K562 (cell line): ENCODE results near the gene SDK1. TPM values are rescaled to one million over a fixed set of nuclear protein-coding genes. Genes with fewer than 3 reads are reported as not detected.

Source experiments
- ATAC-seq: fragments of 200-7000 bp; cut with Tn5 transposase; 3 replicates; pipeline ENCODE4 v1.9.1; 2020; ENCODE audit warnings: moderate library complexity
- BruUV-seq: library from RNA; stranded (reverse); fragments of 400-500 nt; replicated peaks from 2 replicates; lab custom pipeline; 2021; lab: Mats Ljungman, UMichigan
- CTCF ChIA-PET: fragments of 300-600 bp; formaldehyde crosslinking; extraction: SDS; loops from one replicate; lab custom pipeline; 2021; ENCODE audit warnings: low intra/inter-chr PET ratio; lab: Yijun Ruan, JAX
- POLR2A ChIA-PET: fragments of 300-600, 350-650 bp; sonication (Branson Sonifier 250); formaldehyde crosslinking; extraction: SDS; loops from one replicate; lab custom pipeline; 2021; ENCODE audit warnings: antibody characterized with exemption, inconsistent platforms; lab: Yijun Ruan, JAX
- DNase-seq, 4 experiments: peaks; one replicate each; pipeline versions ENCODE4 v3.0.0 to v3.0.0-alpha.2; 2011 to 2018; ENCODE audit warnings: low spot score in 3 of 4, mixed read lengths in 3 of 4; ENCODE audit errors: extremely low read depth in 1 of 4
- FAIRE-seq: peaks from 2 replicates; lab custom pipeline; 2011; peaks lifted over from hg19 to GRCh38; lab: Jason Lieb, UNC
- H2AFZ ChIP-seq: 2 replicates; pipeline ENCODE4 v1.6.0; 2011; ENCODE audit warnings: low read depth, low read length, control low read depth, inconsistent platforms
- H3K27ac ChIP-seq: fragments of 200-600 bp; 3 replicates; pipeline ENCODE4 v1.8.0; 2011; ENCODE audit warnings: low read depth, mild to moderate bottlenecking, control low read depth, inconsistent platforms, low read length, moderate library complexity, mixed read lengths; ENCODE audit errors: extremely low read depth
- H3K27me3 ChIP-seq, 2 experiments: fragments of 300-600 bp in 1 of 2; 2 replicates in 1 of 2; 3 replicates in 1 of 2; pipeline versions ENCODE4 v1.6.0 to v1.8.0; 2011; ENCODE audit warnings: inconsistent platforms in 2 of 2, low read length in 2 of 2, mild to moderate bottlenecking in 1 of 2, mixed read lengths in 1 of 2, moderate library complexity in 1 of 2; ENCODE audit not compliant: control insufficient read depth in 2 of 2, insufficient read depth in 2 of 2
- H3K36me3 ChIP-seq: fragments of 300-600 bp; 3 replicates; pipeline ENCODE4 v1.8.0; 2011; ENCODE audit warnings: mild to moderate bottlenecking, low read length, inconsistent platforms; ENCODE audit not compliant: control insufficient read depth, insufficient read depth
- H3K4me1 ChIP-seq, 2 experiments: fragments of 200-600 bp in 1 of 2; replicated peaks in 1 of 2; 2 replicates in 1 of 2; 3 replicates in 1 of 2; pipeline versions ENCODE4 v1.5.1 to v1.8.0; 2011; ENCODE audit warnings: inconsistent platforms in 2 of 2, low read length in 2 of 2, mild to moderate bottlenecking in 1 of 2, mixed read lengths in 1 of 2, moderate library complexity in 1 of 2; ENCODE audit not compliant: control insufficient read depth in 2 of 2, insufficient read depth in 2 of 2
- H3K4me2 ChIP-seq: 2 replicates; pipeline ENCODE4 v1.6.1; 2011; ENCODE audit warnings: low read length, control low read depth, inconsistent platforms, mixed read lengths; ENCODE audit not compliant: insufficient read depth
- H3K4me3 ChIP-seq: fragments of 200-600 bp; sonication (generic), shearing (Covaris generic); 2 replicates; pipeline ENCODE4 v1.5.1; 2016; ENCODE audit warnings: control low read depth, inconsistent platforms
- H3K79me2 ChIP-seq: fragments of 200-600 bp; 3 replicates; pipeline ENCODE4 v1.8.0; 2011; ENCODE audit warnings: low read length, inconsistent platforms; ENCODE audit not compliant: control insufficient read depth, insufficient read depth
- H3K9ac ChIP-seq, 2 experiments: 2 replicates each; pipeline versions ENCODE4 v1.6.0 to v1.6.1; 2011; ENCODE audit warnings: low read depth in 2 of 2, low read length in 2 of 2, control low read depth in 1 of 2, inconsistent platforms in 1 of 2, mild to moderate bottlenecking in 1 of 2, mixed read lengths in 1 of 2; ENCODE audit not compliant: insufficient read depth in 1 of 2
- H3K9me1 ChIP-seq: one replicate; pipeline ENCODE4 v1.6.0; 2011; ENCODE audit warnings: inconsistent platforms, mild to moderate bottlenecking, low read length, moderate library complexity; ENCODE audit not compliant: control insufficient read depth, insufficient read depth
- H3K9me3 ChIP-seq: replicated peaks from 2 replicates; pipeline ENCODE4 v1.5.1; 2011; ENCODE audit warnings: low read depth, low read length, inconsistent platforms; ENCODE audit not compliant: control insufficient read depth, insufficient read depth
- H4K20me1 ChIP-seq: replicated peaks from 2 replicates; pipeline ENCODE4 v1.6.1; 2011; ENCODE audit warnings: low read length, inconsistent platforms, mixed read lengths; ENCODE audit not compliant: control insufficient read depth, insufficient read depth
- ARID1B ChIP-seq: fragments of 450-650 bp; IDR thresholded peaks from 2 replicates; pipeline ENCODE4 v1.6.1; 2016; ENCODE audit warnings: antibody characterized with exemption, mild to moderate bottlenecking, inconsistent platforms
- CHCHD3 ChIP-seq: fragments of 250-450 bp; sonication (Bioruptor Pico); IDR thresholded peaks from 2 replicates; pipeline ENCODE4 v2.1.2; 2022; ENCODE audit warnings: mild to moderate bottlenecking
- EGR1 ChIP-seq: fragments of 450-650 bp; conservative IDR thresholded peaks from 2 replicates; pipeline ENCODE4 v1.6.1; 2017; ENCODE audit warnings: mild to moderate bottlenecking
- KDM2B ChIP-seq: fragments of 250-450 bp; sonication (Bioruptor Pico); IDR thresholded peaks from 2 replicates; pipeline ENCODE4 v1.8.0; 2021; ENCODE audit warnings: mild to moderate bottlenecking, moderate library complexity
- MAFK ChIP-seq: IDR thresholded peaks from 2 replicates; pipeline ENCODE4 v1.6.1; 2011; ENCODE audit warnings: low read length, improper control_type of control experiment
- MECOM ChIP-seq: fragments of 250-450 bp; sonication (Bioruptor Pico); IDR thresholded peaks from 2 replicates; pipeline ENCODE4 v1.8.0; 2022; ENCODE audit warnings: inconsistent platforms
- MNT ChIP-seq, 2 experiments: fragments of 450-650 bp; conservative IDR thresholded peaks; 2 replicates each; pipeline ENCODE4 v1.6.1; 2017; ENCODE audit warnings: mild to moderate bottlenecking in 2 of 2, moderate library complexity in 2 of 2
- OTX1 ChIP-seq: fragments of 450-650 bp; formaldehyde crosslinking; IDR thresholded peaks from 2 replicates; pipeline ENCODE4 v1.4.0; 2022; ENCODE audit warnings: mild to moderate bottlenecking
- PPARD ChIP-seq: fragments of 250-450 bp; sonication (Bioruptor Pico); IDR thresholded peaks from 2 replicates; pipeline ENCODE4 v1.8.0; 2022; ENCODE audit warnings: inconsistent platforms, mild to moderate bottlenecking, moderate library complexity
- SOX6 ChIP-seq: fragments of 450-650 bp; IDR thresholded peaks from 2 replicates; pipeline ENCODE4 v1.6.1; 2014; ENCODE audit warnings: mild to moderate bottlenecking
- SUPT5H ChIP-seq: fragments of 450-650 bp; IDR thresholded peaks from 2 replicates; pipeline ENCODE4 v1.6.1; 2016
- TCF3 ChIP-seq: sonication (generic); formaldehyde crosslinking; IDR thresholded peaks from 2 replicates; pipeline ENCODE4 v1.4.0; 2020; ENCODE audit warnings: mild to moderate bottlenecking, missing genetic modification reagents
- ZBTB9 ChIP-seq: fragments of 450-650 bp; formaldehyde crosslinking; IDR thresholded peaks from 2 replicates; pipeline ENCODE4 v1.4.0; 2020; ENCODE audit warnings: mild to moderate bottlenecking, moderate library complexity
- ZNF316 ChIP-seq: fragments of 450-650 bp; IDR thresholded peaks from 2 replicates; pipeline ENCODE4 v1.6.1; 2016
- WGBS: fragments of 100-300 bp; shearing (Covaris generic); methylation state at CpG from one replicate; pipeline ENCODE4 v1.1.6; 2016; ENCODE audit warnings: low coverage, mixed read lengths; ENCODE audit not compliant: insufficient coverage; ENCODE audit errors: missing lambda C conversion rate; 5-methylcytosine and 5-hydroxymethylcytosine counted together
- in situ Hi-C: fragments of 300-500 bp; cut with MboI; formaldehyde crosslinking; loops from 4 replicates; pipeline ENCODE4 v1.15.0; 2018; ENCODE audit warnings: inconsistent platforms, mixed read lengths
- intact Hi-C: fragments of 100-400 bp; cut with micrococcal nuclease; formaldehyde crosslinking; loops from 2 replicates; pipeline ENCODE4 v1.14.2; 2022
- polyA plus RNA-seq, 8 experiments: library from polyadenylated mRNA; depleted of rRNA in 4 of 8; stranded (reverse) in 5 of 8; unstranded in 3 of 8; fragments of >200 nt; fragmentation: Nextera tagmentation in 2 of 8; fragmentation: Illumina TruSeq in 1 of 8; extraction: Ambion mirVana in 2 of 8; extraction: Trizol in 1 of 8; gene quantifications; 2 replicates each; pipeline versions ENCODE4 v1.2.1 to v1.2.3, GENCODE V29; 2011 to 2014; ENCODE audit warnings: inconsistent platforms in 1 of 8, missing spikeins in 1 of 8
- total RNA-seq, 7 experiments: library from RNA; depleted of rRNA in 6 of 7; stranded (reverse); fragments of >200 nt in 6 of 7; fragmentation: Illumina TruSeq in 2 of 7; extraction: Trizol in 2 of 7; gene quantifications; 2 replicates each; pipeline versions ENCODE4 v1.2.1 to v1.2.3, GENCODE V29; 2011 to 2021; ENCODE audit warnings: low replicate concordance in 1 of 7
- TF ChIP-seq, protein P1 (sequence below): fragments of 450-650 bp; IDR thresholded peaks from 2 replicates; pipeline ENCODE4 v1.6.1; 2016
- TF ChIP-seq, protein P2 (sequence below): fragments of 150-350 bp; conservative IDR thresholded peaks from 2 replicates; pipeline ENCODE4 v1.6.1; 2014; ENCODE audit warnings: low read length

SDK1 gene
- total and polyA plus RNA-seq, 9 of the 15 experiments (the other 6 are each of a cell fraction or from before 2014, with no cell fraction given) = 0.16 TPM; not detected in 8

- TF ChIP-seq MNT (conservative IDR thresholded peaks at IDR 0.05) (no peak), MAFK (no peak)
- TF ChIP-seq, protein P1, sequence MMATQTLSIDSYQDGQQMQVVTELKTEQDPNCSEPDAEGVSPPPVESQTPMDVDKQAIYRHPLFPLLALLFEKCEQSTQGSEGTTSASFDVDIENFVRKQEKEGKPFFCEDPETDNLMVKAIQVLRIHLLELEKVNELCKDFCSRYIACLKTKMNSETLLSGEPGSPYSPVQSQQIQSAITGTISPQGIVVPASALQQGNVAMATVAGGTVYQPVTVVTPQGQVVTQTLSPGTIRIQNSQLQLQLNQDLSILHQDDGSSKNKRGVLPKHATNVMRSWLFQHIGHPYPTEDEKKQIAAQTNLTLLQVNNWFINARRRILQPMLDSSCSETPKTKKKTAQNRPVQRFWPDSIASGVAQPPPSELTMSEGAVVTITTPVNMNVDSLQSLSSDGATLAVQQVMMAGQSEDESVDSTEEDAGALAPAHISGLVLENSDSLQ = no peak
Measured at GRCh38 chr7:3260401-3260715, 40.7 kb upstream of the SDK1 start (continued).

- H4K20me1 ChIP-seq = no peaks in the 10 kb centered on the region
- H3K27ac ChIP-seq = no peak overlapping the region
- H3K79me2 ChIP-seq = no peaks in the 10 kb centered on the region
- no TSS peak for BruUV-seq
- no peak for TF ChIP-seq PPARD
- TF ChIP-seq SUPT5H = no peak
- TF ChIP-seq TCF3 = no peak
- TF ChIP-seq ARID1B = no peak
- TF ChIP-seq CHCHD3 (CRISPR knock-in tag) = no peak
- TF ChIP-seq KDM2B (CRISPR knock-in tag) = no peak
- TF ChIP-seq, protein P2, sequence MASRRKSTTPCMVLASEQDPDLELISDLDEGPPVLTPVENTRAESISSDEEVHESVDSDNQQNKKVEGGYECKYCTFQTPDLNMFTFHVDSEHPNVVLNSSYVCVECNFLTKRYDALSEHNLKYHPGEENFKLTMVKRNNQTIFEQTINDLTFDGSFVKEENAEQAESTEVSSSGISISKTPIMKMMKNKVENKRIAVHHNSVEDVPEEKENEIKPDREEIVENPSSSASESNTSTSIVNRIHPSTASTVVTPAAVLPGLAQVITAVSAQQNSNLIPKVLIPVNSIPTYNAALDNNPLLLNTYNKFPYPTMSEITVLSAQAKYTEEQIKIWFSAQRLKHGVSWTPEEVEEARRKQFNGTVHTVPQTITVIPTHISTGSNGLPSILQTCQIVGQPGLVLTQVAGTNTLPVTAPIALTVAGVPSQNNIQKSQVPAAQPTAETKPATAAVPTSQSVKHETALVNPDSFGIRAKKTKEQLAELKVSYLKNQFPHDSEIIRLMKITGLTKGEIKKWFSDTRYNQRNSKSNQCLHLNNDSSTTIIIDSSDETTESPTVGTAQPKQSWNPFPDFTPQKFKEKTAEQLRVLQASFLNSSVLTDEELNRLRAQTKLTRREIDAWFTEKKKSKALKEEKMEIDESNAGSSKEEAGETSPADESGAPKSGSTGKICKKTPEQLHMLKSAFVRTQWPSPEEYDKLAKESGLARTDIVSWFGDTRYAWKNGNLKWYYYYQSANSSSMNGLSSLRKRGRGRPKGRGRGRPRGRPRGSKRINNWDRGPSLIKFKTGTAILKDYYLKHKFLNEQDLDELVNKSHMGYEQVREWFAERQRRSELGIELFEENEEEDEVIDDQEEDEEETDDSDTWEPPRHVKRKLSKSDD = no peak
- TF ChIP-seq ZBTB9 (CRISPR knock-in tag) = no peak
- no peak for TF ChIP-seq EGR1
- no peak for TF ChIP-seq OTX1 (CRISPR knock-in tag)
- TF ChIP-seq ZNF316 = no peak
- TF ChIP-seq MECOM = no peak
- TF ChIP-seq SOX6 = no peak
- no peak overlapping the region for H3K4me2 ChIP-seq
- no peak overlapping the region for H3K4me3 ChIP-seq
- intact Hi-C loops (no loop called here), in situ Hi-C loops (no loop called here)
- CTCF ChIA-PET = no interaction called here
- H3K27me3 ChIP-seq = peaks cover 0 to 3% of the 10 kb centered on the region in 2 experiments; a peak in 1 of 5 replicates
- ATAC-seq = no peak
- DNase-seq = no peak
- 0% methylated on average over 9 of the region's 9 CpGs for WGBS
- POLR2A ChIA-PET = interaction anchor here (1.0 kb wide), 1 partner anchor 11 kb away, joined by 3 read pairs; no protein-coding TSS in a partner anchor
- no peaks in the 10 kb centered on the region for H3K36me3 ChIP-seq
- H3K9me3 ChIP-seq = no peaks in the 10 kb centered on the region
- no peak for FAIRE-seq
- no peaks in the 10 kb centered on the region for H3K4me1 ChIP-seq
- H3K9me1 ChIP-seq = no peaks in the 10 kb centered on the region
- H3K9ac ChIP-seq = no peak overlapping the region
- no peak overlapping the region for H2AFZ ChIP-seq
Measured at GRCh38 chr7:3264693-3265339, 36.2 kb upstream of the SDK1 start.
